ENCODE results near the gene CELF1. TPM values are rescaled to one million over a fixed set of nuclear protein-coding genes. Genes with fewer than 3 reads are reported as not detected.

The CELF1 gene
- total RNA-seq, 2 donors from 2014 or later, result 118 to 143 TPM

DNA sequence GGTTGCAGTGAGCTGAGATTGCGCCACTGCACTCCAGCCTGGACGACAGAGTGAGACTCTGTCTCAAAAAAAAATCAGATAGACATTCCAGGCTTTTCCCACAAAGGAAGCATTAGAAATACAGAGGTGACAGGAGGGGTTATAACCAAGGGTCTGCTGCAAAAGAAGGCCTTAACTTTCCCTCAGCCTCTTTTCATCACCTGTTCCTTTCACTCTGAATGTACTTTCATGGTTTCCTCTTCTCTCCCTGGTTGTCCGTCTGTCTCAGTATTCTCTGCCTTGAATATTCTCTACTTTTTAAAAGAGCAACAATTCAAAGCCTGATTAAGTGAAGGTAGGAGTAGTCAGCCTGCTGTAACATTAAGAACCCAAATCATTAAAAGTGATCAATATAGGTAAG is 50.2 kb downstream of the CELF1 start:
- ATAC-seq (replicated peaks), result no peak
- H3K4me3 Mint-ChIP-seq, result no peak overlapping the region
- peaks cover 71% of the 10 kb centered on the region for H3K36me3 Mint-ChIP-seq (ENCODE audit: low read depth)
- no peaks in the 10 kb centered on the region for H3K9me3 Mint-ChIP-seq
- H3K27ac Mint-ChIP-seq, result peak overlapping the region; percentile 9
- no peaks in the 10 kb centered on the region for H3K27me3 Mint-ChIP-seq
- peaks cover 37% of the 10 kb centered on the region for H3K4me1 Mint-ChIP-seq

DNA sequence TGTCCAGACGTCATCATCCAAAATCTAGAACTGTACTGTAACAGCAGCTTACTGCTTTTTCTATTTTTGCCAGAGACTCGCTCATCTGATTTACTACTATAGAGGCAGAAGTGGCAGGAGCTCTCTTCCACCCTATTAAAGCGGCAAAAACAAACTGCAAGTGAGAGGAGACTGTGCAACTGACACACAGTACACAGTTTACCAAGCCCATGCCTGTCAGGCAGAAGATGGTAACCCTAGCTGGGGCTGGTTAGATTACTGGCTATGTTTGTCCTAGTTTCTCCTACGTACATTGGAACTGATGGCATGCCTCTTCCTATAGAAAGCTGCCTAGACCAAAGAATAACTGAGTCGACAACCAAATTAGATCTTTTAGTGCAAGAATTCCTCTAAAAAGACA is 51.8 kb downstream of the CELF1 start:
- Mint-ChIP-seq H3K36me3 (ENCODE audit: low read depth) (peaks cover 60% of the 10 kb centered on the region), H3K27ac (peak overlapping the region; percentile 44), H3K27me3 (no peaks in the 10 kb centered on the region), H3K4me1 (peaks cover 25% of the 10 kb centered on the region), H3K4me3 (no peak overlapping the region), H3K9me3 (no peaks in the 10 kb centered on the region)
- ATAC-seq (replicated peaks), result no peak

DNA sequence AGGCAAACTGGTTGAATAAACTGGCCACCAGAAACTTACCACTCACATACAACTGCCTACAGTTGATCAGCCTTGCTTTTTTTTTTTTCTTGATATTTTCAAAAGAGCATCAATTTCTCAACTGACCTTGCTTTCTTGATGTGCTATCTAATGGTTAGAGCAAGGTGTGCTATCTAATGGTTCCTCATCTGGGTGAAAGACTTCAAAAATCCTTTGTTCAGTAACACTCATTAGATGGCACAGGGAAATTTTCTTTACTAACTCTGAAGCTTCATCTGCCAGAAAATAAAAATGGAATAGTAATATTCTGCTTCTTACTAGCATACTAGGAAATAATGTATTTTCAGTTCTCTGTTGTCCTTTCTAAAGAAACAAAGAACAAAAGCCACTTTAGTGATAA is 52.8 kb downstream of the CELF1 start:
- H3K36me3 Mint-ChIP-seq (ENCODE audit: low read depth), result peaks cover 58% of the 10 kb centered on the region
- H3K4me1 Mint-ChIP-seq, result peaks cover 24% of the 10 kb centered on the region
- H3K27me3 Mint-ChIP-seq, result no peaks in the 10 kb centered on the region
- H3K27ac Mint-ChIP-seq, result peak overlapping the region; percentile 44
- H3K9me3 Mint-ChIP-seq, result no peaks in the 10 kb centered on the region
- no peak for ATAC-seq (replicated peaks)
- H3K4me3 Mint-ChIP-seq, result no peak overlapping the region

DNA sequence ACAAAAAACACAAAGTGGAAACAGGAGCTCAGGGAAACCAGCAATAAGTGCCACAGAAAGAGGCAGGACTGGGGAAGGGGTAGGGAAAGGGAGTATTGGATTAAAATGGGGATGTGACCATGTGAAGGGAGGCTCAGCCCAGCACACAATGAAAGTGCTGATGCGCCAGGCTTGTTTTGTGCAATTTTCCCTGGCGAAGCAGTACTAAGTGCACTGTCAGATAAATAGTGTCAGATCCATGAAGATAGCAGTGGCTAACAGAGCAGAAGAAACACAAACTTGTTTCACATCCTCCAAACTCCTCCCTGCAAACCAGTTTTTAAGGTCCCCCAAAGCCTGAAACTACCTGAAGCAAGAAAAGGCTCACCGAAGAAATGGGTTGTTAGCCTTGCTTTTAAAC is 53.3 kb downstream of the CELF1 start:
- Mint-ChIP-seq H3K9me3 (no peaks in the 10 kb centered on the region), H3K4me3 (no peak overlapping the region), H3K36me3 (ENCODE audit: low read depth) (peaks cover 53% of the 10 kb centered on the region), H3K27me3 (no peaks in the 10 kb centered on the region), H3K4me1 (peaks cover 20% of the 10 kb centered on the region), H3K27ac (no peak overlapping the region)
- ATAC-seq (replicated peaks), result no peak

DNA sequence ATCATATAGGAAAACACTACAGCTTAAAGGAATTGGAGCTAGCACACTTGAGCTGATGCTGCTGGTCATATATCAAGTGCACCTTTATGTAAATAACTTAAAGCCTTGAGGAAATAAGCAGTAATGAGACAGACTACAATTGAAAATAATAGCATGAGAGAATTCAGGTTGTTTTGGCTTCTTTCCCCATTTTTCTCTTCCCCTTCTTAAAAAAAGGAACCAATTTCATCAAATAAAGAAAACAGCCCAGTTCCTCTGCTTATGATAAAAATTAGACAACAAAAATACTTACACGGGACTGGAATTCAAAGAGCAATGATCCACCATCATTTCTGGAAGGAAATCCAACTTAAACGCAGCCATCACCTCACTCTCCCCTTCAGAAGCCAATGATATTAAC is 53.8 kb downstream of the CELF1 start:
- no peak for ATAC-seq (replicated peaks)
- H3K4me3 Mint-ChIP-seq, result no peak overlapping the region
- H3K9me3 Mint-ChIP-seq, result no peaks in the 10 kb centered on the region
- H3K4me1 Mint-ChIP-seq, result peaks cover 20% of the 10 kb centered on the region
- H3K27ac Mint-ChIP-seq, result no peak overlapping the region
- H3K27me3 Mint-ChIP-seq, result no peaks in the 10 kb centered on the region
- H3K36me3 Mint-ChIP-seq (ENCODE audit: low read depth), result peaks cover 52% of the 10 kb centered on the region

DNA sequence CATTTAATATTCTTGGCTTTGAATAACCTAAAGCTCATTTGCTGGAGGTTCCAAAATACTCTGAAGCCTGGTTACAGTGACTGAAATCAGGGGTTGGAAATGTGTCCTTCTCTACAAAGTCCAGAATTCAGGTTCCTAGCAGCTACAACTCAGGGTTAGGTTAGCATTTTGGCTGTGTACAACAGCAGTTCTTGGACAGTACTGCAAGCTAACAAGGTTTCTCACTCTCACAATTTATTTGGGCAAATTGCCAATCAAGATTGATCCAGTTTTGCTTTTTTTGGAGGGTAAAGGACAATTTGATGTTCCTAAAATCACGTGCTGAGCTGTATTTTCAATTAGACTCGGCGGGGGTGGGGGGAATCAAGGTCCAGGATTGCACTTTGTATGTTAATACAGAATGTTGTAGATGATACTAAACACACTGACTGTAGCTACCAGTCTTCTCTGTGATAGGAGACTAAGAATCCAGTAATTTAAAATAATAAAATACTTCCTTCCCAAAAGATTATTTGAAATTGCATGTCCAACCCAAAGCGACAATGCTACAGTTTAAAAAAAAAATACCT is 54.3 kb downstream of the CELF1 start:
- ATAC-seq (replicated peaks), result no peak
- H3K27ac Mint-ChIP-seq, result no peak overlapping the region
- H3K4me1 Mint-ChIP-seq, result peaks cover 25% of the 10 kb centered on the region
- H3K4me3 Mint-ChIP-seq, result no peak overlapping the region
- H3K36me3 Mint-ChIP-seq (ENCODE audit: low read depth), result peaks cover 47% of the 10 kb centered on the region
- no peaks in the 10 kb centered on the region for H3K27me3 Mint-ChIP-seq
- no peaks in the 10 kb centered on the region for H3K9me3 Mint-ChIP-seq

DNA sequence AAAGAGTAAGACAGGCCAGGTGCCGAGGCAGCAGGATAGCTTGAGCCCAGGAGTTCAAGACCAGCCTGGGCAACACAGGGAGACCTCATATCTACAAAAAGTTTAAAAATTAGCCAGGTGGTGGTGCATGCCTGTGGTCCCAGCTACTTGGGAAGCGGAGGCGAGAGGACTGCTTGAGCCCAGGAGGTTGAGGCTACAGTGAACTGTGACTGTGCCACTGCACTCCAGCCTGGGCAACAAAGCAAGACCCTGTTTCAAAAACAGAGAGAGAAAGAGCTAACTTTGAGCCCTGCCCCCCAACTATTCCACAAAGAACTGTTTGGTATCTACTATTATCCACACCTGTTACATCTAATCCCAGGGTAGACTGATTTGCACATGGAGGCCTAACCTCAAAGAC is 54.8 kb downstream of the CELF1 start:
- ATAC-seq (replicated peaks), result no peak
- Mint-ChIP-seq H3K27ac (no peak overlapping the region), H3K9me3 (no peaks in the 10 kb centered on the region), H3K4me1 (peaks cover 23% of the 10 kb centered on the region), H3K27me3 (no peaks in the 10 kb centered on the region), H3K36me3 (ENCODE audit: low read depth) (peaks cover 44% of the 10 kb centered on the region), H3K4me3 (no peak overlapping the region)

DNA sequence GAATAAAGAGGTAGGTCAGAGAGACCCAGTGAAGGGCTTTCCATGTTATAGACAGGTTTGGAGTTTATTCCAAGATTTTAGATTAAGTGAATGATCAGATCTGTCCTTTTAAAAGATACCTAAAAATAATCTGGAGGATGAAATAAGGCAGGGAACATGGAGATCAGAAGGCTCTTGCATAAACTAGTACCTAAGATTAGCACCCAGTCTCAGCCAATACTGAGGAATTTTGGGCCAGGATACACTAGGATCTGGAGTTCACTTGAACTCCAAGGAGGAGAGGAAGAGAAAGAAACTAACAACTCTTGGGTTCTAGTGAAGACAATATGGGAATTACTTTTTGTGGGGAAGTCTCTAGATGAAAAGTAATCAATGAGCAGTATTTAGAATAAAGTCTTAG is 56.1 kb downstream of the CELF1 start:
- ATAC-seq (replicated peaks), result no peak
- H3K4me1 Mint-ChIP-seq, result peaks cover 24% of the 10 kb centered on the region
- H3K36me3 Mint-ChIP-seq (ENCODE audit: low read depth), result peaks cover 42% of the 10 kb centered on the region
- no peaks in the 10 kb centered on the region for H3K9me3 Mint-ChIP-seq
- no peaks in the 10 kb centered on the region for H3K27me3 Mint-ChIP-seq
- no peak overlapping the region for H3K27ac Mint-ChIP-seq
- H3K4me3 Mint-ChIP-seq, result no peak overlapping the region

DNA sequence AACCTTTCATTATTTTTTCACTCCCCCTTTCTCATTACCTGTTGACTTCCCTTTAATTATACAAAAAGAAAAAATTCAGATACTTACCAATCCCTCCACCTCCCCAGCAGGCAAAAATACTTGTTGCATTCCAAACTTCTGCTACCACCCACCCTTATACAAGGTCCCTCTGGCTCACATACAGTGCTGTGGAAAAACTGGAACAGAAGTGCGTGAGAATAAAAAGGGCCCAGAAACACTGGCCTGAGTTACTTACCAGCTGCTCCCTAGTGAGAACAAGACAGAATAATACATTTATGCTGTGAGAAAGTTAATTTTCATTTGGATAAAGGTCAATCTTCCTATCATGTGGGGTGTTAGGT is 57.1 kb downstream of the CELF1 start:
- H3K9me3 Mint-ChIP-seq, result no peaks in the 10 kb centered on the region
- no peak overlapping the region for H3K4me3 Mint-ChIP-seq
- H3K27ac Mint-ChIP-seq, result no peak overlapping the region
- H3K27me3 Mint-ChIP-seq, result no peaks in the 10 kb centered on the region
- no peak for ATAC-seq (replicated peaks)
- peaks cover 24% of the 10 kb centered on the region for H3K4me1 Mint-ChIP-seq
- peaks cover 34% of the 10 kb centered on the region for H3K36me3 Mint-ChIP-seq (ENCODE audit: low read depth)

DNA sequence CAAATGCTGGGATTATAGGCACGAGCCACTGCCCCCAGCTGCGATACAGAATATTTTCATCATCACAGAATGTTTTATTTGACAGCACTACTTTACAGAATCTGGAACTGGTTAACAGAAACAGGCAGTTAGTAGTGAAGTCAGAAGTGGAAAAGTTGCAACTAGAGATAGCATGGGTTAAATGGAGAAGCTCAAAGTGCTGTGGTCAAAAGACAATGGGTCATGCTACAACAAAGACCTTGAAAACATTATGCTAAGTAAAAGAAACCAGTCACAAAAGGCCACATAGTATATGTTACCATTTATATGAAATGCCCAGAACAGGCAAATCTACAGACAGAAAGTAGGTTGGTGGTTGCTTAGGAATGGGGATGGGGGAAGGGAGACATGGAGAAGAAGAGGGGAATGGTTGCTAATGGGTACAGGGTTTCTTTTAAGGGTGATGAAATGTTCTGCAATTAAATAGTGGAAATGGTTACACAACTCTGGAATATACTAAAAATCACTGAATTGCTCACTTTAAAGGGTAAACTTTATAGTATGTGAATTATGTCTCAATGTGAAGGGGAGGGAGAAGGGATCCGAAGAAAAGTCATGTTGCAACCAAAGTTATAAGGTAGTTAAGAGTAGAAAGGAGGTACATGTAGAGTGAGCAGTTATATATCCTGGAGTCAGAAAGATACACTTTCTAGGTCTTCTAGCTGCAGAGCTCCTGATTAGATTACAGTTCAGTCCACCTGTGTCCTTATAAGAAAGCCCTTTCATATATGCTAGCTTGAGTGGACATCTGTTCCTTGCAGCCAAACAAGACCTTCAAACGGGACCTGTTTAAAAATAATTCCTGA is 57.7 kb downstream of the CELF1 start:
- Mint-ChIP-seq H3K4me3 (no peak overlapping the region), H3K4me1 (peaks cover 19% of the 10 kb centered on the region)
- no peak for ATAC-seq (replicated peaks)

DNA sequence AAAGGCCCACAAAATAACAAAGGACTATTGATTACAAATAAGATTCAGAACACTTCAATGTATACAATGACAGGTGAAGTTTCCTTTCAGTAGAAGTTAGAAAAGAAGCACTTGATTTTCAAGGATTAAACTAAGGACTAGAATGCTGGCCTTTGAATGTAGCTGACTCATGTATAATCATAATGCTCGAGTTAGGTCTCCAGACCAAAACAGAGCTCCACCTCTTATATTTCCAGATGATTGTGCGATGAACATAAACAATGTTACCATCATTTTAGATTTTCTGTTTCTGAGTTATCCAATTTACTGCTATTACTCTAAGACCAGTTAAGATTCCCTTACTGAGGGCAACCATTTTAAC is 63.6 kb downstream of the CELF1 start:
- Mint-ChIP-seq H3K4me1 (peaks cover 16% of the 10 kb centered on the region), H3K4me3 (no peak overlapping the region), H3K27me3 (no peaks in the 10 kb centered on the region), H3K36me3 (ENCODE audit: low read depth) (peaks cover 72% of the 10 kb centered on the region), H3K9me3 (no peaks in the 10 kb centered on the region), H3K27ac (peak overlapping the region; percentile 84)
- no peak for ATAC-seq (replicated peaks)

More for the DNA sequence above, 57.7 kb downstream of the CELF1 start:
- H3K27ac Mint-ChIP-seq, result no peak overlapping the region
- H3K36me3 Mint-ChIP-seq (ENCODE audit: low read depth), result peaks cover 29% of the 10 kb centered on the region
- H3K27me3 Mint-ChIP-seq, result no peaks in the 10 kb centered on the region
- H3K9me3 Mint-ChIP-seq, result no peaks in the 10 kb centered on the region

DNA sequence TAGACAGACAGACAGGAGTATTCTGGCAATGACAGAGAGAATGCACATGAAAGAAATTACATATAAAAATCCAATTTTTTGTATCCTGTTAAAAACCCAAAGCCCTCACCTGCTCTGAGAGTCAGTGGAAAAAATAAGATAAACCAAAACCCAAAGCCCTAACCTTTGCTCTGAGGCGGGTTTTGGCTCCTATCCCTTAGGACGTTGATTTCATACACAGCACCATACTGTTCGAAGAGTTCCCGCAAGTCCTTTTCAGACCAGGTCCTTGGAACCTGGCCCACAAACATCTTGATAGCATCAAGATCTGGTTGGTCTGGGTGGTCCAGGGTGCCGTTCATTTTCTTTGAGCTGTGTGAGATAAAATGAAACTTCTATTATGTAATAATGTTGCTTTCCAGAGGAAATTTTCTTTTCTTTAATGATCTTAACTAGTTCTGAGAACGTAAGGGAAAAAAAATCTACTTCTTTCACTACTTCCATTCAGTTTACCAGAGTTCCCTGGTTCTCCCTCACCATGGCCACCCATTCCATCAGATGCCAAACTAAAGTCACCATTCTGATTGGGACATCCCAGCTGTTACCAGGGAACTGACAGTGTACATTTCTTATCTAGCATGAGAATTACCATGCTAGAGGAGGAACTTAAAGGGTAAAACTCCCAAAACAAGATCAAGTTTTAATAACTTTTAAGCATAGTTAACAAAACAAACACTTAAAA is 64.1 kb downstream of the CELF1 start:
- ATAC-seq (replicated peaks), result no peak
- Mint-ChIP-seq H3K4me1 (peaks cover 12% of the 10 kb centered on the region), H3K27ac (peak overlapping the region; percentile 84), H3K27me3 (no peaks in the 10 kb centered on the region), H3K4me3 (no peak overlapping the region), H3K36me3 (ENCODE audit: low read depth) (peaks cover 78% of the 10 kb centered on the region), H3K9me3 (no peaks in the 10 kb centered on the region)

DNA sequence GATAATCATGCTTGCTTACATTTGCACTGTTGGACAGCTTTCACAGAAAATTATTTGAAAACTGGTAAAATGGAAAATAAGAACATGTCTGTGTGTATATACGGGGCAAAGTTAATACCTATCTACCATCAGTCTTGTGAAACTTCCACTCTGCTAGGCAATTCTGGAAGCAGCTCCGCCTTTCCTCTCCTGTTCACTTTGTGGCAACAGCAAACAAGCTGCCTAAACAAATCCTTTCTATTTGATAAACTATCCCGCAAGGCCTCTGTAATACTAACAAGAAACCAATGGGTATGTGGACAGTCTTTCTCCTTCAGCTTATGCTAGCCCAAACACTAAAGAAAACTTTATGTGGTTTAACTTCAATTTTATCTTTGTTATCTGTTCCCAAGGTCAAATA is 64.8 kb downstream of the CELF1 start:
- Mint-ChIP-seq H3K4me3 (no peak overlapping the region), H3K4me1 (peaks cover 10% of the 10 kb centered on the region), H3K27ac (peak overlapping the region; percentile 84), H3K36me3 (ENCODE audit: low read depth) (peaks cover 83% of the 10 kb centered on the region), H3K27me3 (no peaks in the 10 kb centered on the region), H3K9me3 (no peaks in the 10 kb centered on the region)
- ATAC-seq (replicated peaks), result no peak

DNA sequence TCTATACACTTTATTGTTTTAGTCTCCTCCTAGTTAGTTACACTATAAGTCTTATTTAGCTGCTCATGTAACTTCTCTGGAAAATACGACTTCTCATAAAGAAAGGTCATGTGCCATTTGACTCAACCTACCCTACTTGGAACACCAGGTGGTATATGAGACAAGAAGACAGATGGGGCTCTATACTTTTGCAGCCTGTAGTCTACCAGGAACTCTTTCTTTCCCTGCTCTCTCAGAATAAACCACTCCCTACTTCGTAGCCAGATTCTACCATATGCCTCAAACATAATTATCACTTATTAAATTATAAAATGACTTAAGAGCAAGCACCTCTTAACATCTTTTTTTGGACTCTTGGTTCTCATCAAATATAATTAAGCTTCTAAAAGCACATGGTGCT is 65.5 kb downstream of the CELF1 start:
- Mint-ChIP-seq H3K4me1 (peaks cover 4% of the 10 kb centered on the region), H3K9me3 (no peaks in the 10 kb centered on the region), H3K4me3 (no peak overlapping the region), H3K27ac (peak overlapping the region; percentile 84), H3K27me3 (no peaks in the 10 kb centered on the region), H3K36me3 (ENCODE audit: low read depth) (peaks cover 83% of the 10 kb centered on the region)
- no peak for ATAC-seq (replicated peaks)

DNA sequence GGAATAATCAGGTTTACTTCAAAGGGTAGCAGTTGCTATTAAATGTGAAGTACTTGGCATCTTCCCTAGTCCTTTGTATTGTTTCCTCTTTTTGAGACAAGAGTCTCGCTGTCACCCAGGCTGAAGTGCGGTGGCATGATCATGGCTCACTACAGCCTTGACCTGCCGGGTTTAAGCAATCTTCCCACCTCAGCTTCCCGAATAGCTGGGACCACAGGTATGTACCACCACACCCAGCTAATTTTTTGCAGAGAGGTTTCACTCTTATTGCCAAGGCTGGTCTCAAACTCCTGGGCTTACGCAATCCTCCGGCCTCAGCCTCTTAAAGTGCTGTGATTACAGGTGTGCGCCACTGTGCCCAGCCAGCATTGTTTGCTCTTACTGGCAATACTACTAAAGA is 67.8 kb downstream of the CELF1 start:
- Mint-ChIP-seq H3K36me3 (ENCODE audit: low read depth) (peaks cover 99% of the 10 kb centered on the region), H3K27ac (no peak overlapping the region), H3K27me3 (no peaks in the 10 kb centered on the region), H3K9me3 (no peaks in the 10 kb centered on the region), H3K4me3 (no peak overlapping the region), H3K4me1 (peaks cover 4% of the 10 kb centered on the region)
- no peak for ATAC-seq (replicated peaks)

Data from activated T-helper 17 cell treated with anti-CD3 and anti-CD28 coated beads, Interleukin-2, amount 50 U/mL, for 72 hours (primary cell).